ENCODE measurements around the gene SUSD1. TPM values are rescaled to one million over a fixed set of nuclear protein-coding genes. Genes with fewer than 3 reads are reported as not detected.

The SUSD1 gene
- total and polyA plus RNA-seq, 4 donors: 1.2 to 19.0 (median 3.2) TPM

DNA sequence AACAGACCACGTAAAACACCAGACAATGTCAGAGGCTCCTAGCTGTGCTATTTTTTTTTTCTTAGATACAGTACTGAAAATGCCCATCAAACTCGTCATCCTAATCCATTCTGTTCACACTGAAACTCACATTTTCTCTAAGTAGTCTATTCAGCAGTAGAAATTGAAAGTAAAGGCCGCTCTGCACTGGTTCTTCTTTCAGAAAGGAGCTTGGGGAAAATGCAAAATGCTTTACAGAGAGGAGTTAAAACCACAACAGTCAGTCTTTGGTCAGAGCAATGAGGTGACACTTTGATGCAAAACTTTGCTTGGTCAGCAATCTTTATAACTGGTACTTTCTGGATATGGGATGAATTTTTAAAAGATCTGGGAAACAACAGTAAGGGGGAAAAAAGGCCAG lies 43.8 kb upstream of the SUSD1 start:
- H3K4me1 ChIP-seq (ENCODE audit: control insufficient read depth in 4 of 4, insufficient read depth in 4 of 4, low read length in 3 of 4): no peaks in the 10 kb centered on the region
- 91% methylated on average over 3 of the region's 3 CpGs for WGBS
- H3K9ac ChIP-seq (ENCODE audit: low read depth in 1 of 2, low read length in 2 of 2): no peak overlapping the region
- no peak for TF ChIP-seq JUND (IDR thresholded peaks at IDR 0.05)
- TF ChIP-seq TAF1 (conservative IDR thresholded peaks at IDR 0.05): no peak
- H3K27ac ChIP-seq (ENCODE audit: low read depth in 1 of 2, low read length in 2 of 2): no peak overlapping the region
- H3K4me3 ChIP-seq (ENCODE audit: low read depth in 1 of 3, low read length in 3 of 3): no peak overlapping the region
- H3K9me3 ChIP-seq (ENCODE audit: control insufficient read depth in 4 of 4, low read length in 3 of 4): no peaks in the 10 kb centered on the region
- no peak for DNase-seq (ENCODE audit: low spot score)
- peaks cover 0 to 11% (median 9%) of the 10 kb centered on the region in 4 donors for H3K36me3 ChIP-seq (ENCODE audit: control insufficient read depth in 4 of 4, insufficient read depth in 3 of 4, low read depth in 1 of 4, low read length in 3 of 4)
- H3K27me3 ChIP-seq (ENCODE audit: control insufficient read depth in 4 of 4, insufficient read depth in 4 of 4, low read length in 3 of 4): no peaks in the 10 kb centered on the region

DNA sequence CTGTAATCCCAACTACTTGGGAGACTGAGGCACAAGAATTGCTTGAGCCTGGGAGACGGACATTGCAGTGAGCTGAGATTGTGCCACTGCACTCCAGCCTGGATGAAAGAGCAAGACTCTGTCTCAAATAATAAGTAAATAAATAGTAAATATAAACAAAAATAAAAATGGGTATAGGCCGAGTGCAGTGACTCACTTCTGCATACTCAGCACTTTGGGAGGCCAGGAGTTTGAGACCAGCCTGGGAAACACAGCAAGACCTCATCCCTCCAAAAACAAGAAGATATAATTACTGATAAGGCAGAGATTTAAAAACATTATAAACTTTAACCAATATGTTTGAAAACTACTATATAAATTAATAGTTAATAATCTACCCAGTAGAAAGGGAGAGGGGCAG lies 37.8 kb upstream of the SUSD1 start:
- peaks cover 0 to 15% (median 5%) of the 10 kb centered on the region in 4 donors for H3K36me3 ChIP-seq (ENCODE audit: control insufficient read depth in 4 of 4, insufficient read depth in 3 of 4, low read depth in 1 of 4, low read length in 3 of 4)
- H3K27me3 ChIP-seq (ENCODE audit: control insufficient read depth in 4 of 4, insufficient read depth in 4 of 4, low read length in 3 of 4): no peaks in the 10 kb centered on the region
- no peaks in the 10 kb centered on the region for H3K9me3 ChIP-seq (ENCODE audit: control insufficient read depth in 4 of 4, low read length in 3 of 4)
- WGBS: 95% methylated on average over 2 of the region's 2 CpGs
- no peak overlapping the region for H3K9ac ChIP-seq (ENCODE audit: low read depth in 1 of 2, low read length in 2 of 2)
- H3K27ac ChIP-seq (ENCODE audit: low read depth in 1 of 2, low read length in 2 of 2): no peak overlapping the region
- no peak for DNase-seq (ENCODE audit: low spot score)
- H3K4me1 ChIP-seq (ENCODE audit: control insufficient read depth in 4 of 4, insufficient read depth in 4 of 4, low read length in 3 of 4): no peaks in the 10 kb centered on the region
- no peak for TF ChIP-seq GABPA (IDR thresholded peaks at IDR 0.05 in 1 of 2, conservative IDR thresholded peaks at IDR 0.05 in 1 of 2)
- no peak for TF ChIP-seq ATF3 (IDR thresholded peaks at IDR 0.05)
- no peak for TF ChIP-seq RXRA (IDR thresholded peaks at IDR 0.05)
- TF ChIP-seq YY1 (IDR thresholded peaks at IDR 0.05): no peak
- TF ChIP-seq, protein P1, sequence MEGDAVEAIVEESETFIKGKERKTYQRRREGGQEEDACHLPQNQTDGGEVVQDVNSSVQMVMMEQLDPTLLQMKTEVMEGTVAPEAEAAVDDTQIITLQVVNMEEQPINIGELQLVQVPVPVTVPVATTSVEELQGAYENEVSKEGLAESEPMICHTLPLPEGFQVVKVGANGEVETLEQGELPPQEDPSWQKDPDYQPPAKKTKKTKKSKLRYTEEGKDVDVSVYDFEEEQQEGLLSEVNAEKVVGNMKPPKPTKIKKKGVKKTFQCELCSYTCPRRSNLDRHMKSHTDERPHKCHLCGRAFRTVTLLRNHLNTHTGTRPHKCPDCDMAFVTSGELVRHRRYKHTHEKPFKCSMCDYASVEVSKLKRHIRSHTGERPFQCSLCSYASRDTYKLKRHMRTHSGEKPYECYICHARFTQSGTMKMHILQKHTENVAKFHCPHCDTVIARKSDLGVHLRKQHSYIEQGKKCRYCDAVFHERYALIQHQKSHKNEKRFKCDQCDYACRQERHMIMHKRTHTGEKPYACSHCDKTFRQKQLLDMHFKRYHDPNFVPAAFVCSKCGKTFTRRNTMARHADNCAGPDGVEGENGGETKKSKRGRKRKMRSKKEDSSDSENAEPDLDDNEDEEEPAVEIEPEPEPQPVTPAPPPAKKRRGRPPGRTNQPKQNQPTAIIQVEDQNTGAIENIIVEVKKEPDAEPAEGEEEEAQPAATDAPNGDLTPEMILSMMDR (IDR thresholded peaks at IDR 0.05; ENCODE audit: low read depth, low read length, missing input control): no peak
- TF ChIP-seq EGR1 (IDR thresholded peaks at IDR 0.05; ENCODE audit: low read depth in 2 of 2): no peak
- TF ChIP-seq TAF1 (conservative IDR thresholded peaks at IDR 0.05): no peak
- TF ChIP-seq FOXA2 (IDR thresholded peaks at IDR 0.05): no peak
- TF ChIP-seq ZBTB33 (IDR thresholded peaks at IDR 0.05): no peak
- H3K4me3 ChIP-seq (ENCODE audit: low read depth in 1 of 3, low read length in 3 of 3): no peak overlapping the region

GRCh38 chr9:112207451-112207850 lies 32.4 kb upstream of the SUSD1 start:
- Histone ChIP-seq H3K4me3 (ENCODE audit: low read depth in 1 of 3, low read length in 3 of 3) (no peak overlapping the region), H3K4me1 (ENCODE audit: control insufficient read depth in 4 of 4, insufficient read depth in 4 of 4, low read length in 3 of 4) (no peaks in the 10 kb centered on the region), H3K36me3 (ENCODE audit: control insufficient read depth in 4 of 4, insufficient read depth in 3 of 4, low read depth in 1 of 4, low read length in 3 of 4) (peaks cover 0 to 13% (median 5%) of the 10 kb centered on the region in 4 donors), H3K9me3 (ENCODE audit: control insufficient read depth in 4 of 4, low read length in 3 of 4) (peaks cover 0 to 4% (median 0%) of the 10 kb centered on the region in 4 donors), H3K9ac (ENCODE audit: low read depth in 1 of 2, low read length in 2 of 2) (no peak overlapping the region), H3K27ac (ENCODE audit: low read depth in 1 of 2, low read length in 2 of 2) (no peak overlapping the region), H3K27me3 (ENCODE audit: control insufficient read depth in 4 of 4, insufficient read depth in 4 of 4, low read length in 3 of 4) (no peaks in the 10 kb centered on the region)
- no peak for TF ChIP-seq YY1 (IDR thresholded peaks at IDR 0.05)
- TF ChIP-seq JUND (IDR thresholded peaks at IDR 0.05): no peak
- TF ChIP-seq RAD21 (IDR thresholded peaks at IDR 0.05): no peak
- TF ChIP-seq TAF1 (conservative IDR thresholded peaks at IDR 0.05): no peak
- TF ChIP-seq FOXA1 (IDR thresholded peaks at IDR 0.05): no peak
- TF ChIP-seq MAX (IDR thresholded peaks at IDR 0.05): no peak
- TF ChIP-seq REST (IDR thresholded peaks at IDR 0.05): no peak
- no peak for TF ChIP-seq ATF3 (IDR thresholded peaks at IDR 0.05)
- TF ChIP-seq, protein P1 (IDR thresholded peaks at IDR 0.05; ENCODE audit: low read depth, low read length, missing input control): no peak
- TF ChIP-seq FOXA2 (IDR thresholded peaks at IDR 0.05): no peak
- no peak for TF ChIP-seq RXRA (IDR thresholded peaks at IDR 0.05)
- no peak for DNase-seq (ENCODE audit: low spot score)
- 99% methylated on average over 1 of the region's 1 CpG for WGBS

Data from liver (tissue), 9 donors.